GM12878 (cell line): ENCODE measurements around the gene TNFRSF9.

ENCODE experiments used
- CBX3 ChIP-seq: fragments of 200-600 bp; sonication (generic); IDR thresholded peaks from 2 replicates; pipeline ENCODE4 v1.6.1; 2016; ENCODE audit warnings: low read depth, borderline replicate concordance
- CHD2 ChIP-seq: IDR thresholded peaks from 2 replicates; pipeline ENCODE4 v1.6.1; 2011; ENCODE audit warnings: low read depth, low read length, improper control_type of control experiment, borderline replicate concordance
- CTCF ChIP-seq, 3 experiments: IDR thresholded peaks in 2 of 3; conservative IDR thresholded peaks in 1 of 3; 2 replicates each; pipeline ENCODE4 v1.5.1; 2011; ENCODE audit warnings: low read depth in 3 of 3, low read length in 3 of 3, mild to moderate bottlenecking in 3 of 3, control low read depth in 2 of 3, moderate library complexity in 2 of 3, inconsistent platforms in 1 of 3, mixed read lengths in 1 of 3; ENCODE audit not compliant: control insufficient read depth in 2 of 3, insufficient read depth in 1 of 3; ENCODE audit errors: extremely low read depth in 1 of 3
- EZH2 ChIP-seq: IDR thresholded peaks from 2 replicates; pipeline ENCODE4 v1.6.1; 2012; ENCODE audit warnings: low read depth, mild to moderate bottlenecking, control low read depth, inconsistent platforms, low read length, borderline replicate concordance; ENCODE audit not compliant: control insufficient read depth
- FOS ChIP-seq: IDR thresholded peaks from 3 replicates; pipeline ENCODE4 v1.6.1; 2011; ENCODE audit warnings: borderline replicate concordance; ENCODE audit not compliant: insufficient read length; ENCODE audit errors: extremely low read depth
- MAX ChIP-seq: IDR thresholded peaks from 2 replicates; pipeline ENCODE4 v1.6.1; 2012; ENCODE audit warnings: low read depth, low read length, improper control_type of control experiment
- MXI1 ChIP-seq: fragments of 150-350 bp; IDR thresholded peaks from 2 replicates; pipeline ENCODE4 v1.6.1; 2011; ENCODE audit warnings: low read depth, mild to moderate bottlenecking, inconsistent platforms, low read length, improper control_type of control experiment
- POLR2A ChIP-seq: IDR thresholded peaks from 2 replicates; pipeline ENCODE4 v1.6.1; 2011; ENCODE audit warnings: low read depth, mild to moderate bottlenecking, low read length
- POLR2AphosphoS5 ChIP-seq: IDR thresholded peaks from 2 replicates; pipeline ENCODE4 v1.6.1; 2011; ENCODE audit warnings: mild to moderate bottlenecking, low read length, inconsistent platforms
- ZNF384 ChIP-seq: IDR thresholded peaks from 2 replicates; pipeline ENCODE4 v1.6.1; 2012; ENCODE audit warnings: low read depth, mild to moderate bottlenecking, low read length, improper control_type of control experiment, borderline replicate concordance
- ZNF687 ChIP-seq: fragments of 450-650 bp; IDR thresholded peaks from 2 replicates; pipeline ENCODE4 v1.6.1; 2017; ENCODE audit warnings: mild to moderate bottlenecking, moderate library complexity
- TF ChIP-seq, protein P1 (sequence below): IDR thresholded peaks from 2 replicates; pipeline ENCODE4 v1.6.1; 2011; ENCODE audit warnings: low read depth, low read length, improper control_type of control experiment, borderline replicate concordance
- TF ChIP-seq, protein P2 (sequence below): fragments of 450-650 bp; IDR thresholded peaks from 2 replicates; pipeline ENCODE4 v1.6.1; 2016; ENCODE audit warnings: mild to moderate bottlenecking
- TF ChIP-seq, protein P3 (sequence below): fragments of 450-650 bp; formaldehyde crosslinking; IDR thresholded peaks from 2 replicates; pipeline ENCODE4 v1.4.0; 2020; ENCODE audit warnings: mild to moderate bottlenecking, moderate library complexity

DNA sequence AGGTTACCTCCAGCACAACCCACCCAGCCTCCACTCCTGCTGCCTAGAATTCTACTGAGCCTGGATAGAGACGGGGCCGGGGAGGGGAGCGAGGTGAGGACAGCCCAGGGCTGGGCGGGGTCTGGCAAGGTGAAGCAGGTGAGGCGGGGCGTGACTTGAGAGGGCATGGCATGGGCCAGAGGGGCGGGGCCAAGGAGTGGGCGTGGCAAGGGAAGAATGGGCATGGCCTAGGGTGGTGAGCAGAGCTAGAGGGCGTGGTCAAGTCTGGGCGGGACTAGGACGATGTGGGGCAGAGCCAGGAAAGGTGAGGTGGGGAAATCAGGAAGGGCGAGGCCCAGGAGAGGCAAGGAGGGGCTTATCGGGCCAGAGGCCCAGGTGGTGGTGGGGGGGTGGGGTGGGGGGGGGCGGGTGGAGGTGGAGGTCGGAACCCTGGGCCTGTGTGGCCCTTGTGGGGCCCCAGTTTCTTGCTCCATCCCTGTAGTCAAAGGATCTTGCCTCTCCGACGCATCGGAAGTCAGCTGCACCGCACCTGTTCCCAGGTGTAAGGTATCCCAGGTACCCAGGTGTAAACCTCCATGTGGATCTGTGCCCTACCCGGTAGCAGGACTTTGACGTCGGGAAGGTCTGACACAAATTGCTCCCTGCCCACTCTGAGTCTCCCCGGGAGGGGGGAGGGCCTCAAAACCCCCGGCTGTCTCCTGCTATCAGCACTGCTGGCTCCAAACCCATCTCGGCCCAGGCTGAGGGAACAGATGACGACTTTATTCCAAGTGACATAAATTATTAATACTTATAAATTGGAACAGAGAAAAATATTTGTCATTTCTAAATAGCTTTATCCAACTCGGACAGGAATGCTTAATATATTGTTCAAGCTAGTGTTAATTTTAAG, 54.9 kb downstream of the TNFRSF9 start:
- TF ChIP-seq POLR2A (no peak), EZH2 (no peak), CHD2 (no peak), MAX (no peak), CTCF (IDR thresholded peaks at IDR 0.05 in 2 of 3, conservative IDR thresholded peaks at IDR 0.05 in 1 of 3; ENCODE audit: control insufficient read depth in 2 of 3, extremely low read depth in 1 of 3, insufficient read depth in 1 of 3, low read depth in 3 of 3, low read length in 3 of 3) (no peak), ZNF384 (no peak), POLR2AphosphoS5 (no peak), CBX3 (no peak), MXI1 (no peak), ZNF687 (no peak), FOS (no peak)
- TF ChIP-seq, protein P1, sequence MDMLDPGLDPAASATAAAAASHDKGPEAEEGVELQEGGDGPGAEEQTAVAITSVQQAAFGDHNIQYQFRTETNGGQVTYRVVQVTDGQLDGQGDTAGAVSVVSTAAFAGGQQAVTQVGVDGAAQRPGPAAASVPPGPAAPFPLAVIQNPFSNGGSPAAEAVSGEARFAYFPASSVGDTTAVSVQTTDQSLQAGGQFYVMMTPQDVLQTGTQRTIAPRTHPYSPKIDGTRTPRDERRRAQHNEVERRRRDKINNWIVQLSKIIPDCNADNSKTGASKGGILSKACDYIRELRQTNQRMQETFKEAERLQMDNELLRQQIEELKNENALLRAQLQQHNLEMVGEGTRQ, result no peak
- TF ChIP-seq, protein P2, sequence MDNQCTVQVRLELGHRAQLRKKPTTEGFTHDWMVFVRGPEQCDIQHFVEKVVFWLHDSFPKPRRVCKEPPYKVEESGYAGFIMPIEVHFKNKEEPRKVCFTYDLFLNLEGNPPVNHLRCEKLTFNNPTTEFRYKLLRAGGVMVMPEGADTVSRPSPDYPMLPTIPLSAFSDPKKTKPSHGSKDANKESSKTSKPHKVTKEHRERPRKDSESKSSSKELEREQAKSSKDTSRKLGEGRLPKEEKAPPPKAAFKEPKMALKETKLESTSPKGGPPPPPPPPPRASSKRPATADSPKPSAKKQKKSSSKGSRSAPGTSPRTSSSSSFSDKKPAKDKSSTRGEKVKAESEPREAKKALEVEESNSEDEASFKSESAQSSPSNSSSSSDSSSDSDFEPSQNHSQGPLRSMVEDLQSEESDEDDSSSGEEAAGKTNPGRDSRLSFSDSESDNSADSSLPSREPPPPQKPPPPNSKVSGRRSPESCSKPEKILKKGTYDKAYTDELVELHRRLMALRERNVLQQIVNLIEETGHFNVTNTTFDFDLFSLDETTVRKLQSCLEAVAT, result no peak
- TF ChIP-seq, protein P3, sequence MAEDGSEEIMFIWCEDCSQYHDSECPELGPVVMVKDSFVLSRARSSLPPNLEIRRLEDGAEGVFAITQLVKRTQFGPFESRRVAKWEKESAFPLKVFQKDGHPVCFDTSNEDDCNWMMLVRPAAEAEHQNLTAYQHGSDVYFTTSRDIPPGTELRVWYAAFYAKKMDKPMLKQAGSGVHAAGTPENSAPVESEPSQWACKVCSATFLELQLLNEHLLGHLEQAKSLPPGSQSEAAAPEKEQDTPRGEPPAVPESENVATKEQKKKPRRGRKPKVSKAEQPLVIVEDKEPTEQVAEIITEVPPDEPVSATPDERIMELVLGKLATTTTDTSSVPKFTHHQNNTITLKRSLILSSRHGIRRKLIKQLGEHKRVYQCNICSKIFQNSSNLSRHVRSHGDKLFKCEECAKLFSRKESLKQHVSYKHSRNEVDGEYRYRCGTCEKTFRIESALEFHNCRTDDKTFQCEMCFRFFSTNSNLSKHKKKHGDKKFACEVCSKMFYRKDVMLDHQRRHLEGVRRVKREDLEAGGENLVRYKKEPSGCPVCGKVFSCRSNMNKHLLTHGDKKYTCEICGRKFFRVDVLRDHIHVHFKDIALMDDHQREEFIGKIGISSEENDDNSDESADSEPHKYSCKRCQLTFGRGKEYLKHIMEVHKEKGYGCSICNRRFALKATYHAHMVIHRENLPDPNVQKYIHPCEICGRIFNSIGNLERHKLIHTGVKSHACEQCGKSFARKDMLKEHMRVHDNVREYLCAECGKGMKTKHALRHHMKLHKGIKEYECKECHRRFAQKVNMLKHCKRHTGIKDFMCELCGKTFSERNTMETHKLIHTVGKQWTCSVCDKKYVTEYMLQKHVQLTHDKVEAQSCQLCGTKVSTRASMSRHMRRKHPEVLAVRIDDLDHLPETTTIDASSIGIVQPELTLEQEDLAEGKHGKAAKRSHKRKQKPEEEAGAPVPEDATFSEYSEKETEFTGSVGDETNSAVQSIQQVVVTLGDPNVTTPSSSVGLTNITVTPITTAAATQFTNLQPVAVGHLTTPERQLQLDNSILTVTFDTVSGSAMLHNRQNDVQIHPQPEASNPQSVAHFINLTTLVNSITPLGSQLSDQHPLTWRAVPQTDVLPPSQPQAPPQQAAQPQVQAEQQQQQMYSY (CRISPR knock-in tag), result no peak
